DMS114 treated with DMSO at 0.1 percent for 48 hours (cell line): Measurements from ENCODE around the gene COG3.
A peak's percentile ranks its signal among the peaks of the same experiment; 100 is the strongest.

Source experiments
- DNase-seq: peaks from one replicate; lab custom pipeline; 2025; ENCODE audit not compliant: unreplicated experiment; lab: John Stamatoyannopoulos, UW

The COG3 gene

DNA sequence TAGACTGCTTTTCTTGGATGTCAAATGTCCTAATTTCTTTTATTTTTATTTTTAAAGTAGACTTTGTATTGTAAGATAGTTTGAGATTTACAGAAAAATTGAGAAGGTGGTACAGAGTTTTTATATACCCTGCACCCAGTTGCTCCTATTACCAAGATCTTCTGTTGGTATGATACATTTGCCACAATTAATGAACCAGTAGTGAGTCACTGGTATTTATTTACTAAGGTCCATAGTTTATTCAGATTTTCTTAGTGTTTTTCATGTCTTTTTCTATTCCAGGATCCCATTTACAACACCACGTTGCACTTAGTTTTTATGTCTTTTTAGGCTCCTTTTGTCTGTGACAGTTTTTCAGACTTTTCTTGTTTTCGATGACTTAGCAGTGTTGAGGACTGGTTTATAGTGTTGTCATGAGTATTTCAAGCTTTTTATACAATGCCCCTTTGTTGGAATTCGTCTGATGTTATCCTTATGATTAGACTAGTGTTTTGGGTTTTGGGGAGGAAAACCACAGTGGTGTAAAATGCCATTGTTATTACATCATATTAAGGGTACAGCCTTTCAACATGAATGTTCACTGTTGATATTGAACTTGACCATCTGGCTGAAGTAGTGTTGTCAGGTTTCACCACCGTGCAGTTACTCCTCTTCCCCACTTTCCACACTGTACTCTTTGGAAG lies 35.9 kb downstream of the COG3 start:
- no peak for DNase-seq

- DNase-seq, result no peak
These were observed 36.4 kb downstream of the COG3 start for GRCh38 chr13:45501175-45501526.

DNA sequence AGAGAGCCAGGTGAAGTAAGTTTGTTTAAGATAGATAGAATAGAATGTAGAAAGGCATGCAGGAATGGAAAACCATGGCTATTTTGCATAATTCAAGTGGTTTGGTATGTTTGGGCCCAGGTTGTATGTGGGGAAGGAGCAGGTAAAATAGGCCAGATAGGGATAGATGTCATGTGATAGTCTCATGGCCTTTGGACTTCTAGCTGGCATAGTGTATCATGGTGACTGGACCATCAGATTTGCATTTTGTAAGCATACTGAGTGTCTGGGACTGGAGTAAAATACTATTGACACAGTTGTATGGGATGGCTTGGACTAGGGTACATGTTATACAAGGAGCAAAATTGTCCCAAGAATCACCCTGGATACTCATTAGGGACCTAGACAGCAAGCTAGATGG lies 38.9 kb downstream of the COG3 start:
- no peak for DNase-seq

- no peak for DNase-seq
These were observed 42.1 kb downstream of the COG3 start for GRCh38 chr13:45506811-45507210.

- DNase-seq, result no peak
These were observed 44.0 kb downstream of the COG3 start for GRCh38 chr13:45508776-45509175.

DNA sequence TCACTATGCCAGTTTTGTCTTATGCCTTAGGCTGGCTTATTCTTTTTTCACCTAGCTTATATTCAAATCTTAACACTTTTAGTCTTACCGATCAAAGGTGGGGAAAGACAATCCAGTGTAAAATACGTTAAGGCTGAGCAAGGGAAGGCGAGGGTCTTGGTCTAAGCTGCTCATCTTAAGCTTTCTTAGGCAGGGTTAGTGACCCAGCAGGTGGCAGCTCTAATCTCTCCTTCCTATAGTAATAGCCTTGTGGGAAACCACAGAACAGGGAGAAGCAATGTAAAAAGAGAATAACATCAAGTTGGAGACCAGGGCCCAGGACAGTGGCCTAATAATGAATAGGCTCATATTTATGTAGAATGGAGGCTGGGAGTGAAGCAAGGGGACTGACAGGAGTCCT lies 45.9 kb downstream of the COG3 start:
- no peak for DNase-seq

- DNase-seq, result peak; percentile 46
These were observed 46.8 kb downstream of the COG3 start for GRCh38 chr13:45511310-45512097.

GRCh38 chr13:45512098-45512496 lies 47.4 kb downstream of the COG3 start:
- no peak for DNase-seq

GRCh38 chr13:45516757-45517156 lies 52.0 kb downstream of the COG3 start:
- DNase-seq, result no peak

GRCh38 chr13:45518525-45519245 lies 53.9 kb downstream of the COG3 start:
- no peak for DNase-seq

DNA sequence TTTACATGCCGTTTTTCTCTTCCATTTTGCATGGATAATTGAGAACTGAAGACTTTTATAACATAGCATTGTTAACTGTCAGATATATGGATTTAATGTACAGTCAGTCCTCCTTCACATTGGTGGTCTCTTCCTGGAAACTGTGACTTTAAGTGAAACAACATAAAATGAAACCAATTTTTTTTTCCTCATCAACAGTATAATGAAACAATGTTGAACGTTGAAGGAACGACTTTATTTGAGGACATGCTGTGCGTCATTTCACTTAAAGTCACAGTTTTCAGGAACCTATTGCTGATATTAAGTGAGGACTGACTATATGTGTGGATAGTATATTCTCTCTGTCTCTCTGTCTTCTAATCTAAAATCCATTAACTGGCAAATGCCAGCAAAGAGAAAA lies 54.8 kb downstream of the COG3 start:
- DNase-seq, result no peak

DNA sequence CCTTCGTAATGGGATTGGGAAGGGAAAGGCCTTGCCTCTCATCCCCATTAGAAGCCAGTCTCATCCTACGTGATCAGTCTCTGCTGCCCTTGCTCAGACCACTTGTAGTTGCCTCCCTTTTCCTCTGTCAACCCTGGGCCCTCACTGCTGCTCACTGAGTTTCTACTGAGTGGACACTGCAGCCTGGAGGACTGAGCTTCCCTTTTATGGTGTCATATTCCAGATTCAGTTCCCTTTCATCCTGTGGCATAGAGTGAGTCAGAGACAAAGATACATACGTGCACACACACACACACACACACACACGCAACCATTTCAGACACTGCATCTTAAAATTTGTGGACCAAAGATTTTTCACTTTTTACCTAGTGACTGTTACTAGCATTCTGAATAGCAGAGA lies 56.6 kb downstream of the COG3 start:
- DNase-seq, result no peak

DNA sequence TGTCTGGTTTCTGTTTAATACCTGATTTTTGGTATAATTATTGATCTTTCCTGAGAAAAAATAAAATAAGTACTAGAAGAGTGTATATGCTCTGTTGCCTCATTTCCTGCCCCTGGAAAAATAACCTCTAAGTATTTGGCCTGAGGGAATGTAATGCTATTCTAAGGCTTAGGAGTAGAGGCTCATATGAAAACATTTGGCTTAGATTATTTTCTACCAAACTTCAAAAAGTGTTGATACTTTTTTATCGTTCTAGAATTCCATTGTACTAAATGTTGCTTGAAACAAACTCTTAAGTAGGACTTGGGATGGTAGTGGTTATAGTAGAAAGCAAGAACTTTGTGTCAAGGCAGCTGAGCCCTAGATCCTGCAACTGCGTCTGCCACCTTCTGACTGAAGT lies 57.8 kb downstream of the COG3 start:
- no peak for DNase-seq

DNA sequence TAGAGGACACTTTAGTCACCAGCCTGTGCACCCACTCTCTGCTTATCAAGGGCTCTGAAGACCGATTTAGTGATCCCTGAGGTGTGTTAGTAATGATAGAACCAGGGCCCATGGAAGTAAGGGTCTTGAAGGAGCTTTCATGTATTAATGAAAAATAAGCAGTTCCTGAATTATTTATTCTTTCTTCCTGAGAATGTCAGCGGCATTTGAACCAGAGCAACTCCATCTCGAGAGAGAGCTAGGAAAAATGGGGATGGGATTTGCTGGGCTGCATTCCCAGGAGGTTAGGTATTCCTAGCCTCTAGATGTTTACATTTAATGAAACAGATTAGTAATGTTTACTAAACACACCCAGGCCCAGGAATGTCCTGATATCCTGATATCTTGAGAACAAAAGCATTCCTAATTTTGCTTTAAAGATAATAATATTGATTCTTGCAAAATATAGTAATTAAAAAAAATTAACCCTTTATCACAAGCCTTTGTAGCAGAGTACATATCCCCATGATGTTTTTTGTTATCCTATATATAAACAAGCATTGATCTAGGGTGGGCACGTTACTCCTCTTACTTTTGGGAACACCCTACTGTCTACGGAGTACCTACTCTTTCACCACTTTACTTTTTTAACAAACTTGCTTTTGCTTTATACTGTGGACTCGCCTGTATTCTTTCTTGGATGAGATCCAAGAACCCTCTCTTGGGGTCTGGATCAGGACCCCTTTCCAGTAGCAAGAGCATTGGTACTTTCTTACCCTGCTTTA lies 63.1 kb downstream of the COG3 start:
- no peak for DNase-seq

DNA sequence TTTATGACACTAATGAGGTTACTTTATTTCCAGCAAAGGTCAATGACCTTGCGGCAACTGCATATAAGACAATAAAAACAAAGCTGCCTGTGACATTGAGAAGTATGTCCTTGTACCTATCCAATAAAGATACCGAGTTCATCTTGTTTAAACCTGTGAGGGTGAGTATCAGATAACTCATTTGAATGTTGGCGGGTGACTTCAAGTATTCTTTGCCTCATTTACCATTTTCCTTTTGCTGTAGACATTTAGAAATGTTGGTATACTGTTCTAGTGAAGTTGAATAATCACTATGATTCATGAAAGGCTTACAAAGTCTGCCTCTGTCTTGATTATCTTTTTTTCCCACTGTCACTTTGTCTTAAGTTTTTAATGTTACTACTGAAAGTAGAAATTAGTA lies 65.0 kb downstream of the COG3 start:
- no peak for DNase-seq

DNA sequence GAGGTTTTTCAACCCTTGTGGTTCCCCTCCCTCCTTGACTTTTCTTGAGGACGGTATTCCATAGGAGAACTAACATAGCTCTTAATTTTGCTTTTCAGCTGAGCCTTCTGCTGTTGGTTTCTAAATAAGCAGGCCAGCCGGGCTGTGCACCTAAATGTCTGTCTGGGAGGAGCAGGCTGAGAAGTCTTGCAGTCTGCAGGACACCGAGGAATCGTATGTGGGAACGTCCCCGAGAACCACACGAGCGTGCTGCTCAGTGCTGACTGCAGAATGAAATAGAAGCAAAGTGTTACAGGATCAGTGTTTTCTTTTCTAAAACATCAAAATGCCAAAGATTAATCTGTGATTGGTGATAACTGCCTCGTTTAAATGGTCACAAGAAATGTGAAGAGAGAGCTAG lies 69.9 kb downstream of the COG3 start:
- no peak for DNase-seq

- no peak for DNase-seq
These were observed 71.5 kb downstream of the COG3 start for GRCh38 chr13:45536224-45536623.

DNA sequence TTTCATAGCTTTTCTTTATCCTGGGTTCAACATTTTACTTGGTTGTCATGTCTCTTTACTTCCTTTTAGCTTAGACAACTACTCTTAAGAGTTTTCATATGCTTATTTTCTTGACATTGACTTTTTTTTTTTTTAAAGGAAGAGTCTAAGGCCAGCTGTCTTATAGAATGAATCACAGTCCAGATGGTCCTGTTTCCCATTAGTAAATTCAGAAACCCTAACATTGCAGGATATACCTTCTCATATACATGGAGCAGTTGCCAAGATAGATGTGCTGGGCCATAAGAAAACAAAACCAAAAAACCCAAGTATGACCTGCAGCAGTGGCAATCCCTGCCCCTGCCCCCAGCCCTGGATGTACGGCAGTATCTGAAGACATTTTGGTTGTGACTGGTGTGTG lies 72.8 kb downstream of the COG3 start:
- DNase-seq, result no peak

- no peak for DNase-seq
These were observed 73.6 kb downstream of the COG3 start for GRCh38 chr13:45538382-45538781.

- no peak for DNase-seq
These were observed 75.5 kb downstream of the COG3 start for GRCh38 chr13:45540195-45540594.

DNA sequence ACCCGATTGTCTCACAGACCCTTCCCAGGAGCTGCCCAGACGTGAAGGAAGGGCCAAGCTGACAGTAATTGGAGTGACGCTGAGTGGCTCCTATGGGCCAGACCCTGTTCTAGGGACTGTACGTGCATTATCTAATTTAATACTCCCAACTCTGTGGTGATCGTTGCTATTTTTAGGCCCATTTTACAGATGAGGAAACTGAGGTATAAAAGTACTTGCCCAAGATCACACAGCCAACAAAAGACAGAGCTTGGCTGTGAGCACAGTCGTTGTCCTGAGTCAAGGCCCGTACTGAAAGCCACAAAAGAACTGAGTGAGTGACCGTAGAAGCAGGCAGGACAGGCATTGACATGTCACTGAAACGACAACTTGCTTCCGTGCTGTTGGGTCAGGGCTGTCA lies 76.1 kb downstream of the COG3 start:
- DNase-seq, result no peak
